ENCODE data around the gene ILKAP.

Gene ILKAP

DNA sequence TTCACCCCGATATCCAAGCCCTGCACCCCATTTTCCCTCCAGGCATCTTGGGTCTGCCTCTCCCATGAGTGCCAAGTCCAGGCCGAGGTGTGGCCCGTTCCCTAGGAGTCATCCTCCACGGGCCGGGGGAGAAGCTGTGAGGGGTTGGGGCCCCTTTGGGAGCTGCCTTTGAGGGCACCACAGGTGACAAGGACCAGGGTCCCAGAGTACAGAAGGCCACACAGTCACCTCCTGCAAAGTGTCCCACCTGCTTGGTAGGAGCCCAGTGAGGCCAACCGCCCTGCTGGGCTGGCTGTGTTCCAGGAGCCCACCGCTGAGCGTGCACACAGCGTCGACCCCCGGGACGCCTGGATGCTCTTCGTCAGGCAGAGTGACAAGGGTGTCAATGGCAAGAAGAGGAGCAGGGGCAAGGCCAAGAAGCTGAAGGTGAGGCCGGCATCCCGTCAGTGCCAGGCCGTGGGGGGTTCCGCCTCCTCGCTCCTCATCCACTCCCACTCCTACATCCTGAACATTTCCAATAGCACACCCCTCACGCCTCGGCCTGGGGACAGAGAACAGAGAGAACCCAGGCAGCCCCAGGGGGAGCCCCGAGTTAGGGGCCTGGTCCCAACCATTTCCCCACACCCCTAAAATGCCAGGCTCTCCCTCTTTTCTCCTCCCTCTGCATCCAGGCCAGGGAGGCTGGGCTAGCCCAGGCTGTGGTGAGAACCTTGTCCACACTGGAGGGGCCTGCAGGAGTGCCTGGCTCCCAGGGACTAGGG is 42.0 kb downstream of the ILKAP start:
- no peak for TF ChIP-seq POLR2A (IDR thresholded peaks at IDR 0.05; ENCODE audit: low read depth, low read length)
- DNase-seq (ENCODE audit: insufficient read length, low spot score) (no peak), FAIRE-seq (no peak)

- DNase-seq (ENCODE audit: insufficient read length, low spot score) (no peak), FAIRE-seq (no peak)
- TF ChIP-seq POLR2A (IDR thresholded peaks at IDR 0.05; ENCODE audit: low read depth, low read length): no peak
Measured at GRCh38 chr2:238160206-238161129, 43.0 kb downstream of the ILKAP start.

GRCh38 chr2:238159661-238160205 is 43.8 kb downstream of the ILKAP start:
- FAIRE-seq (no peak), DNase-seq (ENCODE audit: insufficient read length, low spot score) (no peak)
- TF ChIP-seq POLR2A (IDR thresholded peaks at IDR 0.05; ENCODE audit: low read depth, low read length): no peak

DNA sequence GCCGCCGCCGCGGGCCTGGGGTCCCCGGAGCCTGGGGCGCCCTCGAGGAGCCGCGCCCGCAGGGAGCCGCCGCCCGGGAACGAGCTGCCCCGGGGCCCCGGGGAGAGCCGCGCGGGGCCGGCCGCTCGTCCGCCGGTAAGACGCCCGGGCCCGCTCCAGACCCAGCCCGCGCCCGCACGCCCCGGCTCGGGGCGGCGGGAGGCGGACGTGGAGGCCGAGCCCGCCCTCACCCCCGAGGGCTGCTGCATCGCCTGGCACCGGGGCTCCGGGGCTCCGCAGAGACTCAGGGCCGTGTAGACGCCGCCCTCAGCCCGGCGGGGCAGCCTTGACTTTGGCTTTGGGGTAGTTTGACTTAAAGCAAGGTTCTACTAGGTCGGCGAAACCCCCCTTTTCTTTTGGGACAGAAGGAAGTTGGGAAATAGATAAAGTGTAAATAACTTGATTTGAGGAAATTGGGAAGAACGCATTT is 44.4 kb downstream of the ILKAP start:
- TF ChIP-seq POLR2A (IDR thresholded peaks at IDR 0.05; ENCODE audit: low read depth, low read length): no peak

GRCh38 chr2:238158509-238159070 is 44.9 kb downstream of the ILKAP start, which contains the start of gene ERFE:
ERFE (plus strand) TSS chr2:238158970; CDS start chr2:238159008, 38 bp downstream.
- TF ChIP-seq POLR2A (IDR thresholded peaks at IDR 0.05; ENCODE audit: low read depth, low read length): no peak
- FAIRE-seq (no peak), DNase-seq (ENCODE audit: insufficient read length, low spot score) (no peak)

More for the DNA sequence above, 44.4 kb downstream of the ILKAP start:
- FAIRE-seq (no peak), DNase-seq (ENCODE audit: insufficient read length, low spot score) (no peak)

DNA sequence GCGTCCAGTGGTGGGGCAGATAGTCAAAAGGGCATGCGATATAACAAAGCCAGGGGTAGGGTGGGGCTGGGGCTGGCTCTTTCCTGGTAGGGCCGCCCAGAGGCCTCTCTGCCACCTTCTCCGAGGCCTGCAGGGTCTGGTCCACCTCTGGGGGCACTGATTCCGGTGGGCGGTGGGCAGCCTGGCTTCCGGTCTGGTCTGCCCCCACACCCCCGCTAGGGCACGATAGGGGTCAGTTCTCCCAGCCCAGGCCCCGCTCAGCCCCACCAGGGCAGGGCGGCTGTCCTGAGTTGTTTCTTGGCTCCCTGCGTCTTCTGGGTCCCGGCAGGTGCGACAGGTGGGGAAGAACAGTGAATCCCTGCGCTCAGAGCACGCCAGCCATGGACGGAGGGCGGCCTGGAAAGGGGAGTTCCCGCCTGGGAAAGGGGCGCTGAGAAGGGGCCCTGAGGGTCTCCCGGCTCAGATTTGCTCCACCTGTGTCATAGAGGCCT is 45.4 kb downstream of the ILKAP start:
- FAIRE-seq: no peak
- DNase-seq (ENCODE audit: insufficient read length, low spot score): no peak
- no peak for TF ChIP-seq POLR2A (IDR thresholded peaks at IDR 0.05; ENCODE audit: low read depth, low read length)

- TF ChIP-seq POLR2A (IDR thresholded peaks at IDR 0.05; ENCODE audit: low read depth, low read length): no peak
- no peak for DNase-seq (ENCODE audit: insufficient read length, low spot score)
- no peak for FAIRE-seq
Measured at GRCh38 chr2:238157506-238158017, 45.9 kb downstream of the ILKAP start.

DNA sequence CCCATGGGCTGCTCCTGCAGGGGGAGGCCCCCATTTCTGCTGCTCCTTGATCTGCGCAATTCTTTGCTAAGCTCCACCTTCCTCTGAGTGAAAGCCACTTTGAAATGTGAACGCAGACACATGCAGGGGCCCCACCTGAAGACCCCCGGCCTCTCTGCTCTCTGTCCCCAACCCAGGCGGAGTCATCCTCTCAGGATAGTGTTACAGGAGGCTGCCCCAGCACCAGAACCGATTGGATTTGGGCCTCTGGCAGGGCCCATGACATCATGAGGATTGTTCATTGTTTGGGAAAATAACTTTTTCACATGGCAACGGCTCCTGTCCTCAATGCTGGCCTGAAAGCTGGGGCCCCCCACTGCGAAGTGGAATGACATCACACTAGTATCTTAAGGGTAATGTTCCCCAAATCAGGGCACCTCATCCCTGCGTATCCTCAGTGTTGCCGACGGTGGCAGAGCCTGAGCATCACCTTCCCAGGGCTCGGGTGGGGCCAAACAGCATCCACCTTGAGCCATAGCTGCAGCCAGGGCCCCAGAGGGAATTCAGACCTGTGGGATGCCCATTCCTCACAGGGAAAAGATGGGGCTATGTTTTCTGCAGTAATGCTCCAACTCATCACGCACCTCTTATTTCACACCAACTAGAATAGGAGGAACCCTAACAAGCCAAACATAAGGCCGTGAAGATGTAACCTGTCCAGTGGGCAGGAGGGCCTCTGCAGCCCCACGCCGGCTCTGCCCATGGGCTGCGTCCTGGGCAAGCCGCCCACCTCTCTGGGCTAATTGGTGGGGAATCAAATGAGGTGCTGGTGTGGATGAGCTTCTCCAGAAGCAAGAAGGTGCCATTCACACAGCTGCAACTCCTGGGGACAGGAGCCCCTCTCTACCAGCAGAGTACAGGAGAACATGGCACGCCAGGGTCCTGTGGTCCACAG is 47.5 kb downstream of the ILKAP start:
- TF ChIP-seq POLR2A (IDR thresholded peaks at IDR 0.05; ENCODE audit: low read depth, low read length): no peak
- DNase-seq (ENCODE audit: insufficient read length, low spot score) (no peak), FAIRE-seq (no peak)

DNA sequence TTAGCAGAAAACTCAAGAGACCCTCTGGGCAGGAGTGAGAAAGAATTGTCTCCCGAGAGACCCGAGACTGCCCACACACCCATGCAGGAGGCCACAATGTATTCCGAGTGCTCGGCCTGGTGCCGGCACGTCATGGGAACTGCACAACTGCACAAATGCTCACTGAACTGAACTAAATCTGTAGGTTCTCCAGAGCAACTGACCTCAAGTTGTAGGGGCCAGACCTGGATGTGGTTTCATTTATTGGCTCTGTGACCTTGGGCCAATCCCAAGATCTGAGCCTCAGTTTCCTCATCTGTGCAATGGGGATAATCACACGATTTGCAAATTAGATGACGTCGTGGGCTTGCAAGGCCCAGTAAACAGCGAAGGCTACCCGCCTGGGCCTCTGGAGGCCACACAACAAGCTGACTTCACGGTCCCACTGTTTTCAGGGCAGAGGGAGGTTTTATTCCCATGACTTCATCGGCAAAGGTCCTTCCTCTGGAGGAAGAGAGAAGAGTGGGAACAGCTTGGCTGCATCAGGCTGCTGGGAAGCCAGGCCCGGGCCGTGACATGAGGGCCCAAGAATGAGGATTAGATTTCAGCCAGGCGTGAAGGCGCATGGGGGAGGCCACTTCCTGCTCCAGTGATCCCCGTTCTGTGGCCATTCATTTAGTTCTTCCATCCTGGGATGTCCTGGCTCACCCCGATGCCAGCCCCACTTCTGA is 48.3 kb downstream of the ILKAP start:
- no peak for TF ChIP-seq POLR2A (IDR thresholded peaks at IDR 0.05; ENCODE audit: low read depth, low read length)
- DNase-seq (ENCODE audit: insufficient read length, low spot score) (no peak), FAIRE-seq (no peak)

DNA sequence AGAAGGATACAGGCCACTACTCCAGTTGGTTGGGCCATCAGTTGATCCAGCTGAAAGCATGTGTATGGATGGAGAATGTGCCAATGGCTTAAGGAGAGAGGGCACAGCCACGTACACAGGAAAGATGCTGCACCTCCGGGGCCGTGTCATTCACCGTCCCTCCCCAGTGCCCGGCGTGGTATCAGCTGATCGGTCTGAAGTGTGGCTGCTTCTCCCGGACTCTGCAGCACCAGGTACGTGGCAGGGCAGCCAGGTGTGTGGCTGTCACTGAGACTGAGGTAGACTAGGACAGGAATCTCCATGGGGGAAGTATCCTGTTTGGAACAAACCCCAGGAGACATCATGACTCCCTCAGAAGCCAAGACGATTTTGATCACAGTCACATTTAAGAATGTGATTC is 48.9 kb downstream of the ILKAP start:
- TF ChIP-seq POLR2A (IDR thresholded peaks at IDR 0.05; ENCODE audit: low read depth, low read length): no peak
- no peak for DNase-seq (ENCODE audit: insufficient read length, low spot score)
- no peak for FAIRE-seq

DNA sequence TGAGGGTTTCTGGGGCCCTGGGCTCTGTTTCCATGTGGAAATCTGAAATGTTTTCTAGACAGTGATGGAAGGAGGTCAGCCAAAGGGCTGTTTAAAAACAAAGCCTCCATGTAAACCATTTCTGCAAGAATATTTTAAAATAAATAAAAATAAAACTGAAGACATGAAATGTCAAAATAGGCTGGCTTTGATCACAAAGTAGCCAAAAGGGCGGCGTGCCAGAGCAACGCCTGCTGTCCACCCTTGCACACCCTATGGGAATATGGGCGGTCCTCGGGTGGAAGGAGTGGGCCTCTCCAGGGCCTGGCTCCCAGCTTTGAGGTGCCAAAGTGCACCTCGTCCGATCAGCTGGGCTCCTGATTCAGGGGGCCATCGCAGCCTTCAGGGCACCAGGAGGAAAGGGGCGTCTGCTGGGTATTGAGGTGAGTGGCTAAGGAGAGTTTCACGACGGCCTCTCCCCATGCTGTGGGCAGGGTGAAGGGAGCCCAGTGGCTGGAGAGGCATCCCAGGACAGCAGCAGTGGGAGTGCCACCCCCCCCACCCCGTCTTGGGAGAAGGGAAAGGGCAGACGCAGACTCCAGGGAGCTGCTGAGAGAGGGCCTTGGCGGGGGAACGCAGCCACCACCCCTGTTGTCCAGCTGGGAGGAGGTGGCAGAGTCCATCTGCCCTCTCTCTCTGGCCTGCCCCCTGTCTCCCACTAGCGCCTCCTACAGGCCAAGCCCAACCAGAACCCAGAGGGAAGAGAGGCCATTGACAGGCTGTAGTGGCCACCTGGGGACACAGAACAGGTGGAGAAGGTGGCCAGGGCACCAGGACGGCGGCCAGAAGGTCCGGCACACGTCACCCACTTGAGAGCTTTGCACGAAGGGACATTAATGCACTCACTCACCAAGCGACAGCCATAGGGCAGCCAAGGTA is 50.5 kb downstream of the ILKAP start:
- FAIRE-seq (no peak), DNase-seq (ENCODE audit: insufficient read length, low spot score) (no peak)
- TF ChIP-seq POLR2A (IDR thresholded peaks at IDR 0.05; ENCODE audit: low read depth, low read length): no peak
